GM12874 (cell line): ENCODE data around the gene LTO1.

ENCODE experiments used
- TF ChIP-seq, protein P1 (sequence below): IDR thresholded peaks from 2 replicates; pipeline ENCODE4 v1.5.1; 2011; ENCODE audit warnings: low read depth, mild to moderate bottlenecking, control low read depth, low read length, moderate library complexity; ENCODE audit not compliant: insufficient read depth

The LTO1 gene

GRCh38 chr11:69640260-69640994, 34.7 kb downstream of the LTO1 start:
- TF ChIP-seq, protein P1, sequence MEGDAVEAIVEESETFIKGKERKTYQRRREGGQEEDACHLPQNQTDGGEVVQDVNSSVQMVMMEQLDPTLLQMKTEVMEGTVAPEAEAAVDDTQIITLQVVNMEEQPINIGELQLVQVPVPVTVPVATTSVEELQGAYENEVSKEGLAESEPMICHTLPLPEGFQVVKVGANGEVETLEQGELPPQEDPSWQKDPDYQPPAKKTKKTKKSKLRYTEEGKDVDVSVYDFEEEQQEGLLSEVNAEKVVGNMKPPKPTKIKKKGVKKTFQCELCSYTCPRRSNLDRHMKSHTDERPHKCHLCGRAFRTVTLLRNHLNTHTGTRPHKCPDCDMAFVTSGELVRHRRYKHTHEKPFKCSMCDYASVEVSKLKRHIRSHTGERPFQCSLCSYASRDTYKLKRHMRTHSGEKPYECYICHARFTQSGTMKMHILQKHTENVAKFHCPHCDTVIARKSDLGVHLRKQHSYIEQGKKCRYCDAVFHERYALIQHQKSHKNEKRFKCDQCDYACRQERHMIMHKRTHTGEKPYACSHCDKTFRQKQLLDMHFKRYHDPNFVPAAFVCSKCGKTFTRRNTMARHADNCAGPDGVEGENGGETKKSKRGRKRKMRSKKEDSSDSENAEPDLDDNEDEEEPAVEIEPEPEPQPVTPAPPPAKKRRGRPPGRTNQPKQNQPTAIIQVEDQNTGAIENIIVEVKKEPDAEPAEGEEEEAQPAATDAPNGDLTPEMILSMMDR: no peak

- TF ChIP-seq, protein P1: no peak
Measured at GRCh38 chr11:69639831-69640230, 35.3 kb downstream of the LTO1 start.

GRCh38 chr11:69638941-69639681, 36.0 kb downstream of the LTO1 start:
- TF ChIP-seq, protein P1: no peak

GRCh38 chr11:69637941-69638871, 36.9 kb downstream of the LTO1 start:
- TF ChIP-seq, protein P1: no peak

DNA sequence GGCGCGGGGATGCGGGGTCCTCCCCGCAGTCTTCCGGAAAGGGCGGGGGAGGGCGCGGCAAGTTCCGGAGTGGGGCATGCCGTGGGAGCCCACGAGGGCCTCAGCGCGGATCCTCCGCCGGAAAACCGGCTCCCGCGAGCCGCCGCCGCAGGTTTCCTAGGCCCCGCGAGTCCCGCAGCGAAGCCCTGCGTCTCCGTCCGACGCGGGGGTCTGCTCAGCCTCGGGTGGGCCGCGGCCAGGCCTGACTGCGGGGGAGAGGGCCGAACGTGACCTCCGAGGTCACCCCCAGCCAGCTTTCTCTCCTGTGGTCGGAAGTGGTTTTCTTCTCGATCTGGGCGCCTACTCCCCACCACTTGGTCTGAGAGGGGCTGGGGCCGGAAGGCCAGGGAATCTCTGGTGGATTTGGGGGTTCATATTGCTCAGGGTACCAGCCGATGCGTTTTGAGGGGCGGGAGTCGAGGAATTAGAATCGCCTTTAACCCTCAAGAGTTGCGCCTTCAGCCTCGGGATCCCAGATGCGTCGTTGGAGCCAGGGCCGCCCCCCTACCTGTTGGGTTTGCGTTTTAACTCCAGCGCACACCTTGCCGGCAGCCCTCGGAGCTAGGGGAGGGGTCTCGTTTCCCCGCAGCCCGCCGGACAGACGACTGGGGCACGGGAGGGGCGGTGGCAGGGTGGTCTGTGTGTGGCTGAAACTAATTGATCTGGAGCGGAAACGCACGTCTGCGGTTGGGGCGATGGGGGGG, 37.8 kb downstream of the LTO1 start:
- TF ChIP-seq, protein P1: no peak

DNA sequence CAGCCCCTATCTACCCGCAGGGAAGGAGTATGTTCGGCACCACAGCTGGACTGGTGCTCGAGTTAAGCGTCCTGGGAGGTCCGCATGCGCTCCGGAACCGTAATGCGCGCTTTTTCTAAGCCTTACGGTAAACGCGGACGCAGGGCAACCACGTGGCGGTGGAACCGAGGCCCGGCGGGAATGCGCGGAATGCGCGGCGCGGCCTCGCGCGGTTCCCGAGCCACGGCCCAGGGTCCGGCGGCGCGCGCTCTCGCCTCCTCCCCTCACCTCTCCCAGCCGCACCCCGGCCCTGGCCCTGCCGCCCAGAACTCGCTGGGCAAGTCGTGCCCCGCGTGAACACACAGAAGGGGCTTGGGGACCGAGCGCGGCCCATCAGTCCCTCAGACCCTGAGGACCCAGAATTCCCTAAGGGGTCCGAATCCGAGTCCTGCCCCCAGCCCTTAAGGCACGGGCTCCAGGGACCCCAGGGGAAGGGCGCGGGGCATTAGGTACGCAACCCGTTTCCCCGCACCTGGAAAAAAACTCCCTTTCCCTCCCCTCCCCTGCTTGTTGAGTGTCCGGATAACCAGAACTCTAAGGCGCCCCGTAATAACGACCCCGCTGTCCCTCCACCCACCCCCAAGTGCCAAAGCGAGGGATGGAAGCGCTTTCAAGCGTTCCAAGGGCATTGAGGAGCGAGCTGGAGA, 38.5 kb downstream of the LTO1 start:
- TF ChIP-seq, protein P1: no peak
